K562 (cell line): Measurements from ENCODE around the gene ANKRD13A. TPM values are rescaled to one million over a fixed set of nuclear protein-coding genes. Genes with fewer than 3 reads are reported as not detected.

ENCODE experiments used
- ASH1L ChIP-seq: fragments of 450-650 bp; IDR thresholded peaks from 2 replicates; pipeline ENCODE4 v1.6.1; 2018; ENCODE audit warnings: borderline replicate concordance, mild to moderate bottlenecking, low read depth; ENCODE audit not compliant: partially characterized antibody
- ESRRA ChIP-seq: fragments of 450-650 bp; IDR thresholded peaks from 2 replicates; pipeline ENCODE4 v1.6.1; 2014; ENCODE audit warnings: low read depth, mild to moderate bottlenecking, moderate library complexity, borderline replicate concordance
- MYNN ChIP-seq, 2 experiments: sonication (generic); formaldehyde crosslinking in 1 of 2; IDR thresholded peaks; 2 replicates each; pipeline versions ENCODE4 v1.5.0 to v1.6.1; 2016 to 2020; ENCODE audit warnings: antibody characterized with exemption in 1 of 2, missing genetic modification reagents in 1 of 2
- PYGO2 ChIP-seq: fragments of 450-650 bp; IDR thresholded peaks from 2 replicates; pipeline ENCODE4 v1.6.1; 2016; ENCODE audit warnings: mild to moderate bottlenecking, missing genetic modification characterization, moderate library complexity, missing compliant biosample characterization
- TGIF2 ChIP-seq: sonication (generic); formaldehyde crosslinking; IDR thresholded peaks from 2 replicates; pipeline ENCODE4 v1.8.1; 2022; ENCODE audit warnings: mild to moderate bottlenecking, missing genetic modification reagents, moderate library complexity
- ZNF274 ChIP-seq: IDR thresholded peaks from 2 replicates; pipeline ENCODE4 v1.6.1; 2011; ENCODE audit warnings: low read depth, mild to moderate bottlenecking, low read length, moderate library complexity, borderline replicate concordance
- ZNF318 ChIP-seq, 2 experiments: fragments of 450-650 bp; IDR thresholded peaks; 2 replicates each; pipeline ENCODE4 v1.6.1; 2016; ENCODE audit warnings: mild to moderate bottlenecking in 2 of 2, borderline replicate concordance in 1 of 2, low read depth in 1 of 2, moderate library complexity in 1 of 2
- polyA plus RNA-seq, 8 experiments: library from polyadenylated mRNA; depleted of rRNA in 4 of 8; stranded (reverse) in 5 of 8; unstranded in 3 of 8; fragments of >200 nt; fragmentation: Nextera tagmentation in 2 of 8; fragmentation: Illumina TruSeq in 1 of 8; extraction: Ambion mirVana in 2 of 8; extraction: Trizol in 1 of 8; gene quantifications; 2 replicates each; pipeline versions ENCODE4 v1.2.1 to v1.2.3, GENCODE V29; 2011 to 2014; ENCODE audit warnings: inconsistent platforms in 1 of 8, missing spikeins in 1 of 8
- total RNA-seq, 7 experiments: library from RNA; depleted of rRNA in 6 of 7; stranded (reverse); fragments of >200 nt in 6 of 7; fragmentation: Illumina TruSeq in 2 of 7; extraction: Trizol in 2 of 7; gene quantifications; 2 replicates each; pipeline versions ENCODE4 v1.2.1 to v1.2.3, GENCODE V29; 2011 to 2021; ENCODE audit warnings: low replicate concordance in 1 of 7

The ANKRD13A gene
- total and polyA plus RNA-seq, 9 of the 15 experiments (the other 6 are each of a cell fraction or from before 2014, with no cell fraction given): 5.0 to 55.0 (median 41.5) TPM

- no peak for TF ChIP-seq ZNF318 (IDR thresholded peaks at IDR 0.05; ENCODE audit: borderline replicate concordance in 1 of 2, low read depth in 1 of 2)
- no peak for TF ChIP-seq PYGO2 (tag)
- no peak for TF ChIP-seq ESRRA
- no peak for TF ChIP-seq TGIF2 (CRISPR knock-in tag)
- TF ChIP-seq ASH1L: no peak
- TF ChIP-seq MYNN (IDR thresholded peaks at IDR 0.05): no peak
- TF ChIP-seq MYNN (CRISPR knock-in tag; IDR thresholded peaks at IDR 0.05): no peak
- TF ChIP-seq ZNF274: no peak
Observed at GRCh38 chr12:110038741-110039084, 39.5 kb downstream of the ANKRD13A start (continued).
